ENCODE results near the gene SENP1.
"Not testable (repeated sequence)": the region's sequence is repeated elsewhere in the genome, so short reads cannot be mapped to it uniquely, and the experiment has no call there.

Gene SENP1

DNA sequence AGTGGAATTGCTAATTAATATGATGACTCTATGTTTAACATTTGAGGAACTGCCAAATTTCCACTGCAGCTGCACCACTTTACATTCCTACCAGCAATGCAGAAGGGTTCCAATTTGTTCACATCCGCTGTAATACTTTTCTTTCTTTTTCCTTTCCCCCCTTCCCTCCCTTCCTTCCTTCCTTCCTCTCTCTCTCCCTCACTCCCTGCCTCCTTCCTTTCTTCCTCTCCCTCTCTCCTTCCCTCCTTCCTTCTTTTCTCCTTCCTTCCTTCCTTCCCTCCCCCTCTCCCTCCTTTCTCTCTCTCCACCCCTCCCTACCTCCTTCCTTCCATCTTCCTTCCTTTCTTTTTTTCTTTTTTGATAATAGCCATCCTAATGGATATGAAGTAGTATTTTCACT lies 10.1 kb upstream of the SENP1 start:
- DNase-seq (ENCODE audit: low read depth), result no peak
- TF ChIP-seq, protein P1, sequence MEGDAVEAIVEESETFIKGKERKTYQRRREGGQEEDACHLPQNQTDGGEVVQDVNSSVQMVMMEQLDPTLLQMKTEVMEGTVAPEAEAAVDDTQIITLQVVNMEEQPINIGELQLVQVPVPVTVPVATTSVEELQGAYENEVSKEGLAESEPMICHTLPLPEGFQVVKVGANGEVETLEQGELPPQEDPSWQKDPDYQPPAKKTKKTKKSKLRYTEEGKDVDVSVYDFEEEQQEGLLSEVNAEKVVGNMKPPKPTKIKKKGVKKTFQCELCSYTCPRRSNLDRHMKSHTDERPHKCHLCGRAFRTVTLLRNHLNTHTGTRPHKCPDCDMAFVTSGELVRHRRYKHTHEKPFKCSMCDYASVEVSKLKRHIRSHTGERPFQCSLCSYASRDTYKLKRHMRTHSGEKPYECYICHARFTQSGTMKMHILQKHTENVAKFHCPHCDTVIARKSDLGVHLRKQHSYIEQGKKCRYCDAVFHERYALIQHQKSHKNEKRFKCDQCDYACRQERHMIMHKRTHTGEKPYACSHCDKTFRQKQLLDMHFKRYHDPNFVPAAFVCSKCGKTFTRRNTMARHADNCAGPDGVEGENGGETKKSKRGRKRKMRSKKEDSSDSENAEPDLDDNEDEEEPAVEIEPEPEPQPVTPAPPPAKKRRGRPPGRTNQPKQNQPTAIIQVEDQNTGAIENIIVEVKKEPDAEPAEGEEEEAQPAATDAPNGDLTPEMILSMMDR (conservative IDR thresholded peaks at IDR 0.05; ENCODE audit: low read depth, low read length), result no peak

DNA sequence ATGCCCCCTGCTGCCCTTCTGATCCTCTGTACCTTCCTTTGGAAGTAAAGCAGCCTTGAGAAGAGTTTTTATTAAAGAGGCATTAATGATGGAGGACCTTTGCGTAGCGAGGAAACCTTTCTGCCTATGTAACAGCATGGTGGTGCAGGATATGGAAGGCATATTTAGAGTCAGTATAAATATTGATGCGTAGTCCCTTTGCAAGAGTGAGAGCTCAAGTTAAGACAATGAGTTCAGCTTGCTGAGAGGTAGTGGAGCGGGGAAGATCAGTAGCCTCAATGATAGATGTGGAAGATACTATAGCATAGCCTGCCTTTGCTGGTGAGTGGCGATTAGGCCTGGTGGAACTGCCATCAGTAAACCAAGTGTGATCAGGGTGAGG lies 5.4 kb upstream of the SENP1 start:
- DNase-seq (ENCODE audit: low read depth); H3K4me3 ChIP-seq (ENCODE audit: low read depth, low read length): not testable (repeated sequence)

More for the DNA sequence above, 10.1 kb upstream of the SENP1 start:
- no peak overlapping the region for H3K4me3 ChIP-seq (ENCODE audit: low read depth, low read length)

DNA sequence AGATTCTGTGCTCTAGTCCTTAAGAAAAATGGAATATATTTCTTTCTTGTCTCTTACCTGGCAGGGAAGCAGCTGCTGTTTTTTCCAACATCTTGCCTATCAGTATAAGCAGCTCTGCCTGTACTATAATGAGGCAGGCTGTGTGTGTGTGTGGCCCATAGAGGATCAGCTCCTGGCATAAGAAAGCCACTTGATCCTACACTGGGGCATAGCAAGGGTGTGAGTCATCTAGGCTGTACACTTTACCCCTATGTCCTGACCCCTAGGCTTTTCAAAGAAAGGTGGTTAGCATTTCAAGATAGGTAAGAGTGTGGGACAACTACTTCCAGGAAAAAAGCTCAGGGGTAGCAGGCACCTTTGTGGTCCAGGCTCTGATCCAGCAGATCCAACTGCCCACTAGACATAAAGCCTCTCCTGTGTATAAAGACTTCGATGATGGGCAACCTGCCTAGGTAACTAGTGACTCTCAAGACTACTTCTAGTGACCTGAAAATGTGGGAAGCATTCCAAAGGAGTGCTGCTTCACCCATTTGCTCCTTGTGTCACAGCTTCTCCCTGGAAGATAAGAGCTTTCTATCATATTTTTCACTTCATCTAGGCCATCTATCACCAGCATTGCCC lies 4.9 kb upstream of the SENP1 start:
- TF ChIP-seq, protein P1 (conservative IDR thresholded peaks at IDR 0.05; ENCODE audit: low read depth, low read length), result no peak
- no peak overlapping the region for H3K4me3 ChIP-seq (ENCODE audit: low read depth, low read length)
- no peak for DNase-seq (ENCODE audit: low read depth)

DNA sequence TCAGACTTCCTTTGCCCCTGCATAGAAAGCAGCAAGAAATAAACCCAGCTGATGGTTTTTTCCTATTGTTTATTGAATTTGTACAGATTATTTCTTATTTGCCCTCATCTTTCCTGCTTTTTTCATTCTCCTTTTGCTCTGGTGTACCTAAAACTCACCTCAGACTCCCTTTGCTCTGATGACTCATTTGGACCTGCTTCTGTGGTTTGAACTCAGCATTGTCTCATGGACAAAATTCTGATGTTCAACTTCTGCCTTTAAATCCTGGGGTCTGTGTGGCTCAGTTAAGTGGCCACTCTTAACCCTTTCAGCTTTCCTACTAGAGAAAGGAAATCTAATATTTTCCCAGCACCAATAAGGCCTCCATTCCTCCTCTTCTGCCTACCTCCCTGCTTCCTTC lies 3.5 kb upstream of the SENP1 start:
- TF ChIP-seq, protein P1 (conservative IDR thresholded peaks at IDR 0.05; ENCODE audit: low read depth, low read length), result no peak
- DNase-seq (ENCODE audit: low read depth), result no peak
- H3K4me3 ChIP-seq (ENCODE audit: low read depth, low read length), result no peak overlapping the region

DNA sequence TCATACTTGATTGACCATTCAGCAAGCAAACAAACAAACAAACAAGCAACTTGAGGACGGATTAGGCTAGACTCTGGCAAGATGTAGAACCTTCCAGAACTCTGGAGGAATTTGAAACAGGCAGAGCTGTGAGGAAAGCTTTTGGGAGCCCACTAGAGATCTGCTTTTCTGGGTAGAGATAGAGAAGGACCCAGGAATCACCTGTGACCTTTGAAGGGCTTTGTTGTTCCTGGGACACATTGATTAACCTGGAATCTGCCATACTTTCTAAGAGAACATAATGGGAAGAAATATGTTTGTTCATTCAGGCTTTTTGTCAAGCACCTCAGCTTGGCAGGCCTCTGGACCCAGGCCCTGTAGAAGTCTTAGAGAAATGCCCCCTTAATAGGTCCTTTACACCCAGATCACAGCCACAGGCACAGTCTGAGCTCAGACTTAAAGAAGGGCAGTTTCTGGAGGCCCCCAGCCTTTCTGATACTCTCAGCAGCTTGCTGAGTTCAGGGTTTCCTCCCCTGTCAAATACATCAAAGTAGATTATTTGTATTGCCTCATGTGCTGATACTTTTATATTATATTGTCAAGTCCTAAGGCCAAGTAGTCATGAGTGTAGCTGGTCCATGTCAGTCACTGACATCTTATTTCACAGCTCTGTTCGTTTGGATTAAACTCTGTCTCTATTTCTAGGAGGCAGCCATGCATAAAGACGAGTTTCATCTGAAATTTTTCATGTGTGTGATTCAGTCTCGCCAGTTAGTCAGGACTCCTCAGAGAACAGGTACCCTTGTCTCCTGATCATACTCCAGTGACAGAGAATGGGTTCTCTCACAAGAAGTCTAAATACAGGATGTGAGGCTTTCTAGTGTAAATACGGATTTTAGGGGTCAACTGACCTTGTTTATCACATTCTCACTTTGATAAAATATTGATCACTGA lies 1.1 kb upstream of the SENP1 start:
- DNase-seq (ENCODE audit: low read depth), result no peak
- H3K4me3 ChIP-seq (ENCODE audit: low read depth, low read length), result peak overlapping the region; percentile 90
- TF ChIP-seq, protein P1 (conservative IDR thresholded peaks at IDR 0.05; ENCODE audit: low read depth, low read length), result no peak

DNA sequence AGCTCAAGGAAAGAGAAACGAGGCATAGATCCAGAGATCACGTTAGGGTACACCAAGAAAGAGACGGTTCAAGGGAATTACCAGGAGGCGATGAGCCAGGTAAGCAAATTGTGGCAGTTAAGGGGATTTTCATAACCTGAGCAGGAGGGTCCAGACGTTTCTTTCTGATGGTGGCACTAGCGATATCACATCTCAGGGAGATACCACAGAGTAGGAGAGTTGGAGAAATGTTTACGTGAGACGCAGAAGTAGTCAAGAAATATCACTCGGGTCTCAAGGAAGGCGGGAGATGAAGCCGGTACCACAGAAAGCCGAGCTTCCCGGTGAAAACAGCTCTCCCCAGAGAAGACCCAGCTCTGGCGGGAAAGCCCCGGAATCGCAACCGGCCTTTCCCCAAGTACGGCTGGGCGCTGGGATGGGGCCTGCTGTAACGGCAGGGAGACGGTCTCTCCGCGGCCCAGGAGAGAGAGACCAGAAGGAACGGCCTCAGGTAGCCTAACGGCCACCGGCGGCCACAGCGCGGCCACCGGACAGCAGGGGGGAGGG lies 485 bp downstream of the SENP1 start:
- peak overlapping the region; percentile 90 for H3K4me3 ChIP-seq (ENCODE audit: low read depth, low read length)
- TF ChIP-seq, protein P1 (conservative IDR thresholded peaks at IDR 0.05; ENCODE audit: low read depth, low read length), result no peak
- DNase-seq (ENCODE audit: low read depth), result peak; percentile 38

DNA sequence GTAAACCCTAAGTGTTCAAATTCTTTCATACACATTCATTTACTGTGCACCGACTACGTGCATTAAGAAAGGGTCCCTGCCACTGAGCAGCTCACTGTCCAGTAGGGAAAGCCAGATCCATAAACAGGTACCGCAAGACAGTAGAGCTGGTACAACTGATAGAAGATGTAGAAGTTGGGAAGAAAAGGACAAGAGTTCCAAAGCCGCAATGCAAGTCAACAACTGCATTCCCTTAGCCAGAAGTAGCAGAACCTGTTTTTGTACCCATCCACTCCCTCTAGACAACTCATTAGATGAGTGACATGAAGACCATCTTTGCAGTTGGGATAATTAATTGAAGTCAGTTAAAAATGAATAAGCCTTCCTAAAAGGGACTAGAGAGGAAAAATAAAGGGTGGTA lies 1.3 kb downstream of the SENP1 start:
- peak overlapping the region; percentile 26 for H3K4me3 ChIP-seq (ENCODE audit: low read depth, low read length)
- DNase-seq (ENCODE audit: low read depth), result no peak
- TF ChIP-seq, protein P1 (conservative IDR thresholded peaks at IDR 0.05; ENCODE audit: low read depth, low read length), result no peak
